ENCODE results near the gene LAYN. TPM values are rescaled to one million over a fixed set of nuclear protein-coding genes. Genes with fewer than 3 reads are reported as not detected.

The LAYN gene
- polyA plus RNA-seq, 1 of the 3 experiments (the other 2 are of a cell fraction): 366 TPM

DNA sequence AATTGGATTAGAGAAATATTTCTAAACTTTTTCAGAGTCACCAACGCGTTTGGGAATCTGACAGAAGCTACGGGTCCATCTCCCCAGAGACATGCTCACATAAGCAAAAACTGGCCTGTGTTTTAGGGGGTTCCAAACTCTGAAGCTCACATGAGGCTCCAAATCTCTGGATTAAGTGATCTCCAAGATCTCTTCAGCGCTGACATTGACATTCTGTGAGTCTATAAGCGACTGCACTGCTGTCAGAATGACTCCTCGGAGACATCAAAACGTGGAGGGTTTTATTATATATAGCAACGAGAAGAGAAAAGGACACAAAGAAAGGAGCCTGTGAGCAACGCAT lies 61.1 kb downstream of the LAYN start:
- Histone ChIP-seq H3K4me2 (peak overlapping the region; percentile 82), H3K9me2 (no peaks in the 10 kb centered on the region), H3K4me3 (ENCODE audit: low read depth in 2 of 2, low read length in 1 of 2) (peak overlapping the region; percentile 40 to 62), H3K36me3 (replicated peaks in 1 of 2; ENCODE audit: control insufficient read depth in 1 of 2, insufficient read depth in 2 of 2, low read length in 1 of 2) (no peaks in the 10 kb centered on the region), H3F3A (replicated peaks; ENCODE audit: insufficient read depth) (peaks cover 12% of the 10 kb centered on the region), H3K9ac (peak overlapping the region; percentile 63; the same call in 1 of the 2 replicates), H3K9me3 (no peaks in the 10 kb centered on the region), H3K27me3 (ENCODE audit: insufficient read depth) (no peaks in the 10 kb centered on the region), H3K4me1 (ENCODE audit: control insufficient read depth in 1 of 2, insufficient read depth in 2 of 2, low read depth in 1 of 2, low read length in 1 of 2) (peaks cover 6 to 13% of the 10 kb centered on the region in 2 experiments; a peak in 3 of 4 replicates), H4K20me1 (ENCODE audit: insufficient read depth) (peaks cover 24% of the 10 kb centered on the region; the same call in 1 of the 2 replicates), H2AFZ (ENCODE audit: low read depth) (peak overlapping the region; percentile 98), H3K27ac (ENCODE audit: low read depth in 2 of 2, low read length in 1 of 2) (peak overlapping the region; percentile 22 to 56; a peak in 3 of 4 replicates), H3K79me2 (ENCODE audit: insufficient read depth) (peaks cover 40% of the 10 kb centered on the region)
- TF ChIP-seq, protein P1, sequence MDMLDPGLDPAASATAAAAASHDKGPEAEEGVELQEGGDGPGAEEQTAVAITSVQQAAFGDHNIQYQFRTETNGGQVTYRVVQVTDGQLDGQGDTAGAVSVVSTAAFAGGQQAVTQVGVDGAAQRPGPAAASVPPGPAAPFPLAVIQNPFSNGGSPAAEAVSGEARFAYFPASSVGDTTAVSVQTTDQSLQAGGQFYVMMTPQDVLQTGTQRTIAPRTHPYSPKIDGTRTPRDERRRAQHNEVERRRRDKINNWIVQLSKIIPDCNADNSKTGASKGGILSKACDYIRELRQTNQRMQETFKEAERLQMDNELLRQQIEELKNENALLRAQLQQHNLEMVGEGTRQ (IDR thresholded peaks at IDR 0.05; ENCODE audit: borderline replicate concordance, low read depth, low read length): no peak
- no peak for TF ChIP-seq FOSL2 (IDR thresholded peaks at IDR 0.05; ENCODE audit: borderline replicate concordance, low read depth)
- TF ChIP-seq JUND (IDR thresholded peaks at IDR 0.05): no peak
- no peak for TF ChIP-seq YY1 (IDR thresholded peaks at IDR 0.05; ENCODE audit: low read depth)
- no peak for TF ChIP-seq RXRA (IDR thresholded peaks at IDR 0.05; ENCODE audit: borderline replicate concordance, low read depth)
- no peak for TF ChIP-seq EZH2phosphoT487 (IDR thresholded peaks at IDR 0.05; ENCODE audit: borderline replicate concordance, low read depth)
- whole genome bisulfite sequencing (ENCODE audit: low lambda C conversion rate): 38% methylated on average over 9 of the region's 9 CpGs
- DNase-seq: no peak
- ChIA-PET CTCF (interaction anchor here (0.7 to 4.7 kb wide), 12 partner anchors 9 to 245 kb away, joined by 3 to 184 read pairs (median 5); partner anchors contain the start of gene PPP2R1B), POLR2A (interaction anchor here (0.5 kb wide), 1 partner anchor 295 kb away, joined by 3 read pairs; no protein-coding TSS in a partner anchor)

DNA sequence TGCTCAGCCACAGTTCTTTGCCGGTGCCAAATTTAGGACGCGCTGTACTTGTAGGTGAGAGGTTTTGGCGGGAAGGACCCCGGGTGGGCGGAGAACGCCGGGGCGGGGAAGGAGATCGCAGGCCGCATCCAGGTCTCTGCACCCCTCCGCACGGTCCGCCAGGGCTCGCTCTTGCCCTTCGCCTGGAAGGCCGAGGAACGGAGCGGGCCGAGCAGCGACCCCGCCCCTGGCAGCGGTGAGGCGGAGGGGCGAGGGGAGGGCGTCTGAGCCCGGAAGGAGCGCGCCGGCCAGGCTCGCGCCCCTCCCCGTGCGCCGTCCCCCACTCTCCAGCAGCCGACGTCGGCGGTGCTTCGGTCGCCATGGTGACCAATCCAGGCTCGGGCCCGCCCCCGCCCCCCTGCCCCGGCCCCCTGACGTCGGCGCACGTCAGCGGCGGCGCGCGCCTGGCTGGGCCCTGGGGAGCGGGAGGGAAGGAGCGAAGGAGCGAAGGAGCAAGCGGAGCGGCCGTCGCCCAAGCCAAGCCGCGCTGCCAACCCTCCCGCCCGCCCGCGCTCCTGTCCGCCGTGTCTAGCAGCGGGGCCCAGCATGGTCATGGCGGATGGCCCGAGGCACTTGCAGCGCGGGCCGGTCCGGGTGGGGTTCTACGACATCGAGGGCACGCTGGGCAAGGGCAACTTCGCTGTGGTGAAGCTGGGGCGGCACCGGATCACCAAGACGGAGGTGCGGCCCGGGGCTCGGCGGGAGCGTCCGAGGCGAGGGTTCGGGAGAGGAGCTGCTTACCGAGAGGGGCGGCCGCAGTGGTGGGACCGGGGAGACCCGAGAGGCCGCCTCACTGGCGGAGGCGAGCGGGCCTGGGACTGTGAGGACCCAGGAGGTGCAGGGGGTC lies 61.7 kb downstream of the LAYN start, which contains the start of gene SIK2:
SIK2 (plus strand) TSS at position 471 of the 886 bp plus-strand sequence; CDS start at position 586, 115 bp downstream.
- Histone ChIP-seq H3K4me2 (peak within 1 kb of the TSS; percentile 82), H2AFZ (ENCODE audit: low read depth) (peak within 1 kb of the TSS; percentile 98)
- TF ChIP-seq, protein P2, sequence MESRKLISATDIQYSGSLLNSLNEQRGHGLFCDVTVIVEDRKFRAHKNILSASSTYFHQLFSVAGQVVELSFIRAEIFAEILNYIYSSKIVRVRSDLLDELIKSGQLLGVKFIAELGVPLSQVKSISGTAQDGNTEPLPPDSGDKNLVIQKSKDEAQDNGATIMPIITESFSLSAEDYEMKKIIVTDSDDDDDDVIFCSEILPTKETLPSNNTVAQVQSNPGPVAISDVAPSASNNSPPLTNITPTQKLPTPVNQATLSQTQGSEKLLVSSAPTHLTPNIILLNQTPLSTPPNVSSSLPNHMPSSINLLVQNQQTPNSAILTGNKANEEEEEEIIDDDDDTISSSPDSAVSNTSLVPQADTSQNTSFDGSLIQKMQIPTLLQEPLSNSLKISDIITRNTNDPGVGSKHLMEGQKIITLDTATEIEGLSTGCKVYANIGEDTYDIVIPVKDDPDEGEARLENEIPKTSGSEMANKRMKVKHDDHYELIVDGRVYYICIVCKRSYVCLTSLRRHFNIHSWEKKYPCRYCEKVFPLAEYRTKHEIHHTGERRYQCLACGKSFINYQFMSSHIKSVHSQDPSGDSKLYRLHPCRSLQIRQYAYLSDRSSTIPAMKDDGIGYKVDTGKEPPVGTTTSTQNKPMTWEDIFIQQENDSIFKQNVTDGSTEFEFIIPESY (IDR thresholded peaks at IDR 0.05; ENCODE audit: borderline replicate concordance, low read depth): no peak
- TF ChIP-seq RXRA (IDR thresholded peaks at IDR 0.05; ENCODE audit: borderline replicate concordance, low read depth) (no peak), GATA2 (CRISPR knock-in tag; IDR thresholded peaks at IDR 0.05) (no peak; the same call in 1 of the 2 replicates), SIN3A (IDR thresholded peaks at IDR 0.05; ENCODE audit: borderline replicate concordance, low read depth, low read length) (peak; percentile 87; the same call in 1 of the 2 replicates), FOXJ3 (CRISPR knock-in tag; IDR thresholded peaks at IDR 0.05) (no peak), RAD21 (IDR thresholded peaks at IDR 0.05; ENCODE audit: low read length) (peak; percentile 98), YY1 (IDR thresholded peaks at IDR 0.05; ENCODE audit: low read depth) (no peak), JUND (IDR thresholded peaks at IDR 0.05) (no peak), ELF1 (IDR thresholded peaks at IDR 0.05) (peak; percentile 79), TCF12 (IDR thresholded peaks at IDR 0.05) (no peak)
- TF ChIP-seq, protein P3, sequence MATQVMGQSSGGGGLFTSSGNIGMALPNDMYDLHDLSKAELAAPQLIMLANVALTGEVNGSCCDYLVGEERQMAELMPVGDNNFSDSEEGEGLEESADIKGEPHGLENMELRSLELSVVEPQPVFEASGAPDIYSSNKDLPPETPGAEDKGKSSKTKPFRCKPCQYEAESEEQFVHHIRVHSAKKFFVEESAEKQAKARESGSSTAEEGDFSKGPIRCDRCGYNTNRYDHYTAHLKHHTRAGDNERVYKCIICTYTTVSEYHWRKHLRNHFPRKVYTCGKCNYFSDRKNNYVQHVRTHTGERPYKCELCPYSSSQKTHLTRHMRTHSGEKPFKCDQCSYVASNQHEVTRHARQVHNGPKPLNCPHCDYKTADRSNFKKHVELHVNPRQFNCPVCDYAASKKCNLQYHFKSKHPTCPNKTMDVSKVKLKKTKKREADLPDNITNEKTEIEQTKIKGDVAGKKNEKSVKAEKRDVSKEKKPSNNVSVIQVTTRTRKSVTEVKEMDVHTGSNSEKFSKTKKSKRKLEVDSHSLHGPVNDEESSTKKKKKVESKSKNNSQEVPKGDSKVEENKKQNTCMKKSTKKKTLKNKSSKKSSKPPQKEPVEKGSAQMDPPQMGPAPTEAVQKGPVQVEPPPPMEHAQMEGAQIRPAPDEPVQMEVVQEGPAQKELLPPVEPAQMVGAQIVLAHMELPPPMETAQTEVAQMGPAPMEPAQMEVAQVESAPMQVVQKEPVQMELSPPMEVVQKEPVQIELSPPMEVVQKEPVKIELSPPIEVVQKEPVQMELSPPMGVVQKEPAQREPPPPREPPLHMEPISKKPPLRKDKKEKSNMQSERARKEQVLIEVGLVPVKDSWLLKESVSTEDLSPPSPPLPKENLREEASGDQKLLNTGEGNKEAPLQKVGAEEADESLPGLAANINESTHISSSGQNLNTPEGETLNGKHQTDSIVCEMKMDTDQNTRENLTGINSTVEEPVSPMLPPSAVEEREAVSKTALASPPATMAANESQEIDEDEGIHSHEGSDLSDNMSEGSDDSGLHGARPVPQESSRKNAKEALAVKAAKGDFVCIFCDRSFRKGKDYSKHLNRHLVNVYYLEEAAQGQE (IDR thresholded peaks at IDR 0.05; ENCODE audit: low read depth, low read length): no peak; the same call in 1 of the 2 replicates
- TF ChIP-seq, protein P4, sequence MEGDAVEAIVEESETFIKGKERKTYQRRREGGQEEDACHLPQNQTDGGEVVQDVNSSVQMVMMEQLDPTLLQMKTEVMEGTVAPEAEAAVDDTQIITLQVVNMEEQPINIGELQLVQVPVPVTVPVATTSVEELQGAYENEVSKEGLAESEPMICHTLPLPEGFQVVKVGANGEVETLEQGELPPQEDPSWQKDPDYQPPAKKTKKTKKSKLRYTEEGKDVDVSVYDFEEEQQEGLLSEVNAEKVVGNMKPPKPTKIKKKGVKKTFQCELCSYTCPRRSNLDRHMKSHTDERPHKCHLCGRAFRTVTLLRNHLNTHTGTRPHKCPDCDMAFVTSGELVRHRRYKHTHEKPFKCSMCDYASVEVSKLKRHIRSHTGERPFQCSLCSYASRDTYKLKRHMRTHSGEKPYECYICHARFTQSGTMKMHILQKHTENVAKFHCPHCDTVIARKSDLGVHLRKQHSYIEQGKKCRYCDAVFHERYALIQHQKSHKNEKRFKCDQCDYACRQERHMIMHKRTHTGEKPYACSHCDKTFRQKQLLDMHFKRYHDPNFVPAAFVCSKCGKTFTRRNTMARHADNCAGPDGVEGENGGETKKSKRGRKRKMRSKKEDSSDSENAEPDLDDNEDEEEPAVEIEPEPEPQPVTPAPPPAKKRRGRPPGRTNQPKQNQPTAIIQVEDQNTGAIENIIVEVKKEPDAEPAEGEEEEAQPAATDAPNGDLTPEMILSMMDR (IDR thresholded peaks at IDR 0.05): peak; percentile 79

More for the DNA sequence above, 61.7 kb downstream of the LAYN start, which contains the start of gene SIK2:
- Histone ChIP-seq H3K27ac (ENCODE audit: low read depth in 2 of 2, low read length in 1 of 2) (peak within 1 kb of the TSS; percentile 74 to 90), H3K4me1 (ENCODE audit: control insufficient read depth in 1 of 2, insufficient read depth in 2 of 2, low read depth in 1 of 2, low read length in 1 of 2) (peaks cover 12 to 13% of the 10 kb centered on the region in 2 experiments; a peak in 3 of 4 replicates), H3K79me2 (ENCODE audit: insufficient read depth) (peaks cover 46% of the 10 kb centered on the region), H3K36me3 (replicated peaks in 1 of 2; ENCODE audit: control insufficient read depth in 1 of 2, insufficient read depth in 2 of 2, low read length in 1 of 2) (no peaks in the 10 kb centered on the region), H3K4me3 (ENCODE audit: low read depth in 2 of 2, low read length in 1 of 2) (peak within 1 kb of the TSS; percentile 82 to 95), H4K20me1 (ENCODE audit: insufficient read depth) (peaks cover 28% of the 10 kb centered on the region; the same call in 1 of the 2 replicates), H3K9me3 (no peaks in the 10 kb centered on the region), H3F3A (replicated peaks; ENCODE audit: insufficient read depth) (peaks cover 10% of the 10 kb centered on the region), H3K9me2 (no peaks in the 10 kb centered on the region), H3K9ac (peak within 1 kb of the TSS; percentile 95), H3K27me3 (ENCODE audit: insufficient read depth) (no peaks in the 10 kb centered on the region)
- DNase-seq: peak; percentile 98
- ChIA-PET POLR2A (interaction anchor here (0.5 kb wide), 1 partner anchor 294 kb away, joined by 3 read pairs; no protein-coding TSS in a partner anchor), CTCF (interaction anchor here (0.6 to 4.7 kb wide), 20 partner anchors 10 to 269 kb away, joined by 3 to 184 read pairs (median 4); partner anchors contain the start of genes ALG9 and PPP2R1B)
- WGBS (ENCODE audit: low lambda C conversion rate): under 1% methylated on average over 13 of the region's 100 CpGs
